Adrenal gland (tissue), 5 donors: ENCODE results near the gene PPP1R14B.

Experiments
- POLR2A ChIP-seq, 2 donors: fragments of 450-650 bp; IDR thresholded peaks; one replicate each; pipeline ENCODE4 v1.6.1; 2017; ENCODE audit warnings: antibody characterized with exemption in 2 of 2, mild to moderate bottlenecking in 2 of 2, moderate library complexity in 1 of 2
- TF ChIP-seq, protein P1 (sequence below), 6 experiments: fragments of 450-650 bp in 4 of 6; fragments of 200-600 bp in 2 of 6; sonication (generic) in 1 of 6; IDR thresholded peaks; 1 replicate in 5 of 6; 2 replicates in 1 of 6; pipeline versions ENCODE4 v1.5.1 to v1.8.0; 2016 to 2021; ENCODE audit warnings: antibody characterized with exemption in 6 of 6, mild to moderate bottlenecking in 2 of 6, moderate library complexity in 1 of 6
- donor health status: DM: no; HTN: no; CAD: no.

GRCh38 chr11:64229744-64230170 is 17.0 kb downstream of the PPP1R14B start:
- TF ChIP-seq, protein P1, sequence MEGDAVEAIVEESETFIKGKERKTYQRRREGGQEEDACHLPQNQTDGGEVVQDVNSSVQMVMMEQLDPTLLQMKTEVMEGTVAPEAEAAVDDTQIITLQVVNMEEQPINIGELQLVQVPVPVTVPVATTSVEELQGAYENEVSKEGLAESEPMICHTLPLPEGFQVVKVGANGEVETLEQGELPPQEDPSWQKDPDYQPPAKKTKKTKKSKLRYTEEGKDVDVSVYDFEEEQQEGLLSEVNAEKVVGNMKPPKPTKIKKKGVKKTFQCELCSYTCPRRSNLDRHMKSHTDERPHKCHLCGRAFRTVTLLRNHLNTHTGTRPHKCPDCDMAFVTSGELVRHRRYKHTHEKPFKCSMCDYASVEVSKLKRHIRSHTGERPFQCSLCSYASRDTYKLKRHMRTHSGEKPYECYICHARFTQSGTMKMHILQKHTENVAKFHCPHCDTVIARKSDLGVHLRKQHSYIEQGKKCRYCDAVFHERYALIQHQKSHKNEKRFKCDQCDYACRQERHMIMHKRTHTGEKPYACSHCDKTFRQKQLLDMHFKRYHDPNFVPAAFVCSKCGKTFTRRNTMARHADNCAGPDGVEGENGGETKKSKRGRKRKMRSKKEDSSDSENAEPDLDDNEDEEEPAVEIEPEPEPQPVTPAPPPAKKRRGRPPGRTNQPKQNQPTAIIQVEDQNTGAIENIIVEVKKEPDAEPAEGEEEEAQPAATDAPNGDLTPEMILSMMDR (IDR thresholded peaks at IDR 0.05): no peak
- TF ChIP-seq POLR2A (IDR thresholded peaks at IDR 0.05): no peak
